ENCODE results near the gene PAPOLA.

PAPOLA gene

DNA sequence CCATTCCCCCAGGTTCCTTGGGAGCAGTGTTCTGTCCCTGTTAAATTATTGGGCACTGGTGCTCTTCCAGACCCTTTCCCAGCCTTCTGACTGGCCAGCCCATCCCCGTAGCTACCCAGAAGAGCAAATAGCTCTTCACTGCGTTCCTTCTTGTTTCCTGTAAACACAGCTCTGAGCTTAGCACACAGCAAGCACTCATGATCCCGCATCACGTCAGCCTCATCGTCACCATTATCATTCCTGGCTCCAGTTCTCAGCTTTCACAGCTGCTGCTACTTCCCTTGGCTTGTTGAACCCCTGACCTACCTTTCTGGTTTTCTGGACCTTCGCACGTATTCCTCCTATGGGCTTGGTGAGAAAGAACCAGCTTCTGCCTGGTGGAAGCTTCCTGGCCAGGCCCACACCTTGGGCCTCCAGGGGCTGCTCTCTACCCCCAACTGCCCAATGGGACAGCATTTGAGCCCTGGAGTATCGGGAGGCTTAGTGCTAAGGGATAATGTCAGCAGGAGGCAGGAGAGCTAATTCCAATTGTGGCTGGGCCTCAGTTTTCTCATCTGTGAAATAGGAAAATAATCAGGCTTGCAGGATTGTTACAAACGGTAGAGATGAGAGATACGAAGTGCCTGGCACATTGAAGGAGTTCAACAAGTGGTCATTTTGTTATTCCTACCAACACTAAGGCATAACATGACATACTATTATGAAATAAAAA lies 22.6 kb upstream of the PAPOLA start:
- Histone ChIP-seq H3K27ac (ENCODE audit: low read depth, low read length) (no peak overlapping the region), H3K4me1 (ENCODE audit: control insufficient read depth, insufficient read depth, low read length) (no peaks in the 10 kb centered on the region), H3K4me3 (ENCODE audit: low read depth, low read length) (no peak overlapping the region), H3K9me3 (ENCODE audit: control insufficient read depth, insufficient read depth, low read depth, low read length) (no peaks in the 10 kb centered on the region), H3K36me3 (ENCODE audit: control insufficient read depth, insufficient read depth, low read length) (no peaks in the 10 kb centered on the region), H3K9ac (ENCODE audit: low read length) (no peak overlapping the region), H3K27me3 (ENCODE audit: control insufficient read depth, insufficient read depth, low read length) (no peaks in the 10 kb centered on the region)

DNA sequence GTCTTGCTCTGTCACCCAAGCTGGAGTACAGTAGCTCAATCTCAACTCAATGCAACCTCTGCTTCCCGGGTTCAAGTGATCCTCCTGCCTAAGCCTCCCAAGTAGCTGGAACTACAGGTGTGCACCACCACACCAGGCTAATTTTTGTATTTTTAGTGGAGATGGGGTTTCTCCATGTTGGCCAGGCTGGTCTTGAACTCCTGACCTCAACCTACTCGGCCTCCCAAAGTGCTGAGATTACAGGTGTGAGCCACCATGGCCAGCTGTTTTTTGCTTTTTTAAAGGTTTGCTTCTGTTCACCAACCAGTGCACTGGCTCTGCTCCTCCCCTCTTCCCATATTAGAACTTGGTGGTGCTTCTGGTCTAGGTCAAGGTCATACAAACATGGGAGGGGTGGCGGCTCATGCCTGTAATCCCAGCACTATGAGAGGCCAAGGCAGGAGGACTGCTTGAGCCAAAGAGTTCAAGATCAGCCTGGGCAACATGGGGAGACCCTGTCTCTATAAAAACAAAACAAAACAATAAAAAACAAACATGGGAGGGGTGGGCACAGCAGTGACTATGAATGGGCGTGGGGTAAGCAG lies 20.4 kb upstream of the PAPOLA start:
- Histone ChIP-seq H3K9me3 (ENCODE audit: control insufficient read depth, insufficient read depth, low read depth, low read length) (no peaks in the 10 kb centered on the region), H3K27me3 (ENCODE audit: control insufficient read depth, insufficient read depth, low read length) (no peaks in the 10 kb centered on the region)

DNA sequence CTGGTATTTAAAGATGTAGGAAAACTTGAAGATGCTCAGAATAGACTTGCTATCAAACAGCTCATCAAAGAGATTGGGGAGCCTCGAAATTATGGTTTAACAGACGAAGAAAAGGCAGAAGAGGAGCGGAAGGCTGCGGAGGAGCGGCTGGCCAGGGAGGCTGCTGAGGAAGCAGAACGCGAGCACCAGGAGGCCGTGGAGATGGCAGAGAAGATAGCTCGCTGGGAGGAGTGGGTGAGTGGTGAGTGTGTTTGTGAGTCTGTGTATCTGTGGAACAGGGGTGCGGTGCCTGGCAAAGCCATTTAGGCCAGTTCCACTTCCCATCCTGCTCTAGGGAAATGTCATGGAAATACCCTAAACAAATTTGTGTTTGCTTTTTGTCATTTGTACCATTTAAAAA lies 19.2 kb upstream of the PAPOLA start:
- no peaks in the 10 kb centered on the region for H3K4me1 ChIP-seq (ENCODE audit: control insufficient read depth, insufficient read depth, low read length)
- H3K9ac ChIP-seq (ENCODE audit: low read length): no peak overlapping the region
- H3K27me3 ChIP-seq (ENCODE audit: control insufficient read depth, insufficient read depth, low read length): no peaks in the 10 kb centered on the region
- H3K36me3 ChIP-seq (ENCODE audit: control insufficient read depth, insufficient read depth, low read length): no peaks in the 10 kb centered on the region
- no peaks in the 10 kb centered on the region for H3K9me3 ChIP-seq (ENCODE audit: control insufficient read depth, insufficient read depth, low read depth, low read length)
- no peak overlapping the region for H3K27ac ChIP-seq (ENCODE audit: low read depth, low read length)
- H3K4me3 ChIP-seq (ENCODE audit: low read depth, low read length): no peak overlapping the region

More for the DNA sequence above, 20.4 kb upstream of the PAPOLA start:
- H3K9ac ChIP-seq (ENCODE audit: low read length): no peak overlapping the region
- no peak overlapping the region for H3K27ac ChIP-seq (ENCODE audit: low read depth, low read length)
- H3K36me3 ChIP-seq (ENCODE audit: control insufficient read depth, insufficient read depth, low read length): no peaks in the 10 kb centered on the region
- no peak overlapping the region for H3K4me3 ChIP-seq (ENCODE audit: low read depth, low read length)
- no peaks in the 10 kb centered on the region for H3K4me1 ChIP-seq (ENCODE audit: control insufficient read depth, insufficient read depth, low read length)

DNA sequence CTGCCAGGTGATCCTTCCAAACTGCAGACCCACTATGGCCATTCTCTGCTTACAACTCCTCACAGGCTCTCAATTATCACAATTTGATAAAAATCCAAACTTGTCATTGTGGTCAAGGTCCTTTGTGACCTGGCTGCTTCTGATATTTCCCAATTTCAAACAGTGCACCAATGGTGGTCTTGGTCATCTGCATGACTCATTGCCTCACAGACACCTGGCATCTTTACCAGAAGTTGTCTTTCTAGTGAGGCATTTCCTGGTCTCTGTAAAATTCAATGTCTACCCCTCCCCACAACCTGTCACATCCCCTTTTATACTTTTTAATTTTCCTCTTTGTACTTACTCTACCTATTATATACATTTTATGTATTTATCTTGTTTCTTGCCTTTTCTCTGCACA lies 17.8 kb upstream of the PAPOLA start:
- H3K27ac ChIP-seq (ENCODE audit: low read depth, low read length): no peak overlapping the region
- no peaks in the 10 kb centered on the region for H3K36me3 ChIP-seq (ENCODE audit: control insufficient read depth, insufficient read depth, low read length)
- H3K4me1 ChIP-seq (ENCODE audit: control insufficient read depth, insufficient read depth, low read length): no peaks in the 10 kb centered on the region
- no peak overlapping the region for H3K4me3 ChIP-seq (ENCODE audit: low read depth, low read length)
- H3K27me3 ChIP-seq (ENCODE audit: control insufficient read depth, insufficient read depth, low read length): no peaks in the 10 kb centered on the region
- no peak overlapping the region for H3K9ac ChIP-seq (ENCODE audit: low read length)
- H3K9me3 ChIP-seq (ENCODE audit: control insufficient read depth, insufficient read depth, low read depth, low read length): no peaks in the 10 kb centered on the region

DNA sequence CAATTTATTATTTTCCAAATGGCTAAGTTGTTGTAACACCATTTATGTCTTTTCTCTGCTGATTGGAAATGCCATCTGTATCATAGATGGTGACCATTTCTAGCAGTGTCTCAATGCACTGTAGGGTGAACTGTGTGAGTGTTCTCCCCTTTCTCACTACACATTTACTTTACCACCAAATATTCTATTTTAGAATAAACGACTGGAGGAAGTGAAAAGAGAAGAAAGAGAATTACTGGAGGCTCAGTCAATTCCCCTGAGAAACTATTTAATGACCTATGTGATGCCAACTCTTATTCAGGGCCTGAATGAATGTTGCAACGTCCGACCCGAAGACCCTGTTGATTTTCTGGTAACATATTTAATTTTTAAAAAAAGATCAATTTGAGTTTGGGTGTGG lies 15.5 kb upstream of the PAPOLA start:
- Histone ChIP-seq H3K4me3 (ENCODE audit: low read depth, low read length) (no peak overlapping the region), H3K4me1 (ENCODE audit: control insufficient read depth, insufficient read depth, low read length) (no peaks in the 10 kb centered on the region), H3K36me3 (ENCODE audit: control insufficient read depth, insufficient read depth, low read length) (no peaks in the 10 kb centered on the region), H3K27ac (ENCODE audit: low read depth, low read length) (no peak overlapping the region), H3K9me3 (ENCODE audit: control insufficient read depth, insufficient read depth, low read depth, low read length) (no peaks in the 10 kb centered on the region), H3K9ac (ENCODE audit: low read length) (no peak overlapping the region), H3K27me3 (ENCODE audit: control insufficient read depth, insufficient read depth, low read length) (no peaks in the 10 kb centered on the region)

DNA sequence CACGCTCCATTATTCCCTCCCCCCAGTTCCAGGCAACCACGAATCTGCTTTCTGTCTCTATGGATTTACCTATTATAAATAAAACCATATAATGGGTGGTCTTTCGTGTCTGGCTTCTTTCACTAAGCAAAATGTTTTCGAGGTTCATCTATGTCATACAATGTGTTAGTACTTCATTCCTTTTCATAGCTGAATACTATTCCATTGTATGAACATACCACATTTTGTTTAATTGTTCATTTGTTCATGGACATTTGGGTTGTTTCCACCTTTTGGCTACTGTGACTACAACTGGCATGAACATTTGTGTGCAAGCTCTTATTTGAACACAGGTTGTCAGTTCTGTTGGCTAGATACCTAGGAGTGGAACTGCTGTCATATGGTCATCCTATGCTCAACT lies 12.9 kb upstream of the PAPOLA start:
- H3K27ac ChIP-seq (ENCODE audit: low read depth, low read length): no peak overlapping the region
- no peaks in the 10 kb centered on the region for H3K9me3 ChIP-seq (ENCODE audit: control insufficient read depth, insufficient read depth, low read depth, low read length)
- H3K36me3 ChIP-seq (ENCODE audit: control insufficient read depth, insufficient read depth, low read length): no peaks in the 10 kb centered on the region
- H3K9ac ChIP-seq (ENCODE audit: low read length): no peak overlapping the region
- no peak overlapping the region for H3K4me3 ChIP-seq (ENCODE audit: low read depth, low read length)
- no peaks in the 10 kb centered on the region for H3K27me3 ChIP-seq (ENCODE audit: control insufficient read depth, insufficient read depth, low read length)
- no peaks in the 10 kb centered on the region for H3K4me1 ChIP-seq (ENCODE audit: control insufficient read depth, insufficient read depth, low read length)

DNA sequence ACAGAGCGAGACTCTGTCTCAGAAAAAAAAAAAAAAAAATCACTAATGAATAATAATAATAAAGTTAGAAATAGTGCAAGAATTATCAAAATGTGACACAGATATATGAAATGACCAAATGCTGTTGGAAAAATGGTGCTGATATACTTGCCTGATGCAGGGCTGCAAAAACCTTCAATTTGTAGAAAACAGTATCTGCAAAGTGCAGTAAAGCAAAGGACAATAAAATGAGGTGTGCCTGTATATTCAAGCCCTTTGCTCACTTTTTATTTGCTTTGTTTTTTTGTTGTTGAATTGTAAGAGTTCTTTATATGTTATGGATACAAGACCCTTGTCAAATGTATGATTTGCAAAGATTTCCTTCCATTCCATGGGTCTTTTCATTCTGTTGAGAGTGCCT lies 9.0 kb upstream of the PAPOLA start:
- Histone ChIP-seq H3K27me3 (ENCODE audit: control insufficient read depth, insufficient read depth, low read length) (no peaks in the 10 kb centered on the region), H3K4me3 (ENCODE audit: low read depth, low read length) (no peak overlapping the region), H3K4me1 (ENCODE audit: control insufficient read depth, insufficient read depth, low read length) (no peaks in the 10 kb centered on the region), H3K27ac (ENCODE audit: low read depth, low read length) (no peak overlapping the region), H3K36me3 (ENCODE audit: control insufficient read depth, insufficient read depth, low read length) (no peaks in the 10 kb centered on the region), H3K9ac (ENCODE audit: low read length) (no peak overlapping the region), H3K9me3 (ENCODE audit: control insufficient read depth, insufficient read depth, low read depth, low read length) (no peaks in the 10 kb centered on the region)

DNA sequence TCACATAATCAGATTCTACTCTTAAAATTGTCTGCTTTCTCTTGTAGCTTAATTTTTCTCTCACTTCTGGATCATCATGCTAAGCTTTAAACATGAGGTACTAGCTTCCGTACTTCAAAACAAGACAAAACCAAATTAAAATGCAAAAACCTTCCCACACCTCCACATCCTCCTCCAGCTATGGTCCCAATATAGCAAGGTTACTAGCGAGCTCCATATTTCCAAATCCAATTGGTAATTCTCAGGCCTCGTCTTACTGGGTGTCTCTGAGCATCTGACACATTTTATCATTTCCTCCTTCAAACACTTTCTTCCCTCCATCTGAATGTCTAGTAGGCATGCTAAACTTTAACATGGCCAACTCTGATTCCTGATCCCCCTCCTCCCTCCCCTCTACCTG lies 7.9 kb upstream of the PAPOLA start:
- Histone ChIP-seq H3K27me3 (ENCODE audit: control insufficient read depth, insufficient read depth, low read length) (no peaks in the 10 kb centered on the region), H3K4me3 (ENCODE audit: low read depth, low read length) (no peak overlapping the region), H3K36me3 (ENCODE audit: control insufficient read depth, insufficient read depth, low read length) (no peaks in the 10 kb centered on the region), H3K27ac (ENCODE audit: low read depth, low read length) (no peak overlapping the region), H3K4me1 (ENCODE audit: control insufficient read depth, insufficient read depth, low read length) (no peaks in the 10 kb centered on the region), H3K9ac (ENCODE audit: low read length) (no peak overlapping the region), H3K9me3 (ENCODE audit: control insufficient read depth, insufficient read depth, low read depth, low read length) (no peaks in the 10 kb centered on the region)

DNA sequence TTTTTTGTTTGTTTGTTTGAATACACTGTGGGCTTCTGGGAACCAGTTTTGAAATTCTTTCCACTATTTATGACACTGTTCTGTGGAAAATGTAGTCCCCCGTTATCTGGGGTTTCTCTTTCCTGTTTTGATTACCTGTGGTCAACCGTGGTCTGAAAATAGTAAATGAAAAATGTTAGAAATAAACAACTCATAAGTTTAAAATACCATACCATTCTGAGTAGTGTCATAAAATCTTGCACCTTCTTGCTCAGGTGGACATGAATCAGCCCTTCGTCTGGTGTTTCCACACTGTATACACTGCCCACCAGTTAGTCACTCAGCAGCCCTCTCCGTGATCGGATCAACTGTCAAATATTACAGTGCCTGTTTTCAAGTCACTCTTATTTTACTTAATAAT lies 5.1 kb upstream of the PAPOLA start:
- no peak overlapping the region for H3K27ac ChIP-seq (ENCODE audit: low read depth, low read length)

DNA sequence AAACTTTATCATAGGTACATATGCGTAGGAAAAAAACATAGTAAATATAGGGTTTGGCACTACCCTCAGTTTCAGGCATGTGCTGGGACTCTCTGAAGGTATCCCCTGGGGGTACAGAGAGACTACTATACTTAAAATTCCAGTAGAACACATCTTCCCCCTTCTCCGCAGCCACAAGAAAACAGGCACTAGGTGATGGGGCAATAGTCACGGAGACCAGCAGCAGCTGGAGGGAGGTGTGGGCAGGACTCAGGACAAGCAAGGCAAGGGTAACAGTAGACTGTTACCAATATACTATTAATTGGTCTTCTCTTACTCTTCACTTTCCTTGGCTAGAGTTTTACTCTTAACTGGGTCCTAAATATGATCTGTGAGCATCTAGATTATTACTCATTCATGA lies 4.6 kb upstream of the PAPOLA start:
- H3K27ac ChIP-seq (ENCODE audit: low read depth, low read length): no peak overlapping the region
- H3K9me3 ChIP-seq (ENCODE audit: control insufficient read depth, insufficient read depth, low read depth, low read length): no peaks in the 10 kb centered on the region
- H3K9ac ChIP-seq (ENCODE audit: low read length): no peak overlapping the region
- H3K4me3 ChIP-seq (ENCODE audit: low read depth, low read length): no peak overlapping the region
- H3K36me3 ChIP-seq (ENCODE audit: control insufficient read depth, insufficient read depth, low read length): no peaks in the 10 kb centered on the region
- no peaks in the 10 kb centered on the region for H3K4me1 ChIP-seq (ENCODE audit: control insufficient read depth, insufficient read depth, low read length)
- H3K27me3 ChIP-seq (ENCODE audit: control insufficient read depth, insufficient read depth, low read length): no peaks in the 10 kb centered on the region

More for the DNA sequence above, 5.1 kb upstream of the PAPOLA start:
- Histone ChIP-seq H3K9me3 (ENCODE audit: control insufficient read depth, insufficient read depth, low read depth, low read length) (no peaks in the 10 kb centered on the region), H3K9ac (ENCODE audit: low read length) (no peak overlapping the region), H3K36me3 (ENCODE audit: control insufficient read depth, insufficient read depth, low read length) (no peaks in the 10 kb centered on the region), H3K4me3 (ENCODE audit: low read depth, low read length) (no peak overlapping the region), H3K4me1 (ENCODE audit: control insufficient read depth, insufficient read depth, low read length) (no peaks in the 10 kb centered on the region), H3K27me3 (ENCODE audit: control insufficient read depth, insufficient read depth, low read length) (no peaks in the 10 kb centered on the region)

DNA sequence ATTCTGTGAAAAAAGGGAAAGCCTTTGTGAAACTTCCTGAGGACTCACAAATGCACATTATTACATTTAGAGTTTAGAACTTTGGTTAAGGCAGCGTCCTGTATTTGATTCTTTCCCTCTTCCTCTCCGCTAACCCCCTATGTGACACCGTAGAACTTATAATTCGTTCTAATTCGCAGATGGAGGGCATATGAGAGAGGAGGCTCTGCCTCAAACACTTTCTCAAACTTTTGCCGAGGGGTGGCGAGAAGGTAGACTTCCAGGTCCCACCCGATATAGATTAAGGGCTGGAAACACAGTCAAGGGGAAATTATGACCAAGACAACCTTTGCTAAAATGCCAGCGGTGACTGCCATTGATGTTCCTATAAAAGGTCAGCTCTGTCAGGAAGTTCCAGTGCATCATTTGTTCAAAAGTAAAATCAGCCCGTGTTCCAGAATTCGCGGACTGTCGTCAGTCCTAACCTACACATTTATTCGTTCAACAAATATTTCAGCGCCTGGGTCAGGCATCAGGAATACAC lies 904 bp upstream of the PAPOLA start:
- peak overlapping the region; percentile 93 for H3K27ac ChIP-seq (ENCODE audit: low read depth, low read length)
- H3K27me3 ChIP-seq (ENCODE audit: control insufficient read depth, insufficient read depth, low read length): no peaks in the 10 kb centered on the region
- peaks cover 11% of the 10 kb centered on the region; the same call in 1 of the 2 replicates for H3K4me1 ChIP-seq (ENCODE audit: control insufficient read depth, insufficient read depth, low read length)
- H3K36me3 ChIP-seq (ENCODE audit: control insufficient read depth, insufficient read depth, low read length): 0 out of 2 replicates have a peak, but pooled peaks cover 5% of the 10 kb centered on the region
- peak overlapping the region; percentile 100 for H3K4me3 ChIP-seq (ENCODE audit: low read depth, low read length)
- H3K9me3 ChIP-seq (ENCODE audit: control insufficient read depth, insufficient read depth, low read depth, low read length): no peaks in the 10 kb centered on the region
- peak overlapping the region; percentile 93 for H3K9ac ChIP-seq (ENCODE audit: low read length)
